K562 (cell line): ENCODE data around the gene XAB2. TPM values are rescaled to one million over a fixed set of nuclear protein-coding genes. Genes with fewer than 3 reads are reported as not detected.

ENCODE experiments used
- ARID1B ChIP-seq: fragments of 450-650 bp; IDR thresholded peaks from 2 replicates; pipeline ENCODE4 v1.6.1; 2016; ENCODE audit warnings: antibody characterized with exemption, mild to moderate bottlenecking, inconsistent platforms
- ARID3A ChIP-seq: IDR thresholded peaks from 2 replicates; pipeline ENCODE4 v1.6.1; 2012; ENCODE audit warnings: low read depth, low read length, improper control_type of control experiment, borderline replicate concordance
- ATF6 ChIP-seq: sonication (generic); formaldehyde crosslinking; IDR thresholded peaks from 2 replicates; pipeline ENCODE4 v1.4.0; 2020; ENCODE audit warnings: mild to moderate bottlenecking, missing genetic modification reagents
- CHD1 ChIP-seq: fragments of 200-600 bp; sonication (generic); IDR thresholded peaks from one replicate; pipeline ENCODE4 v1.6.1; 2012; ENCODE audit warnings: mild to moderate bottlenecking, moderate library complexity, low read length, inconsistent platforms
- DDX20 ChIP-seq: fragments of 450-650 bp; IDR thresholded peaks from 2 replicates; pipeline ENCODE4 v1.6.1; 2016; ENCODE audit warnings: missing genetic modification characterization, low read depth, mild to moderate bottlenecking, missing compliant biosample characterization, moderate library complexity
- HDGF ChIP-seq: fragments of 450-650 bp; IDR thresholded peaks from 2 replicates; pipeline ENCODE4 v1.6.1; 2016
- KLF1 ChIP-seq: fragments of 450-650 bp; IDR thresholded peaks from 2 replicates; pipeline ENCODE4 v1.6.1; 2016; ENCODE audit warnings: missing genetic modification characterization, missing compliant biosample characterization
- KLF13 ChIP-seq: fragments of 450-650 bp; IDR thresholded peaks from 2 replicates; pipeline ENCODE4 v1.6.1; 2016; ENCODE audit warnings: missing genetic modification characterization, low read depth, mild to moderate bottlenecking, missing compliant biosample characterization, moderate library complexity, borderline replicate concordance
- MAFK ChIP-seq: IDR thresholded peaks from 2 replicates; pipeline ENCODE4 v1.6.1; 2011; ENCODE audit warnings: low read length, improper control_type of control experiment
- NFIC ChIP-seq: fragments of 450-650 bp; IDR thresholded peaks from 2 replicates; pipeline ENCODE4 v1.6.1; 2017; ENCODE audit warnings: mild to moderate bottlenecking, inconsistent platforms
- RBM25 ChIP-seq: fragments of 200-400 bp; formaldehyde crosslinking; IDR thresholded peaks from 2 replicates; pipeline ENCODE4 v1.6.1; 2018; ENCODE audit warnings: low read length, low read depth, moderate library complexity; ENCODE audit not compliant: severe bottlenecking
- RCOR1 ChIP-seq, 2 experiments: IDR thresholded peaks; 2 replicates each; pipeline ENCODE4 v1.6.1; 2012; ENCODE audit warnings: low read depth in 2 of 2, low read length in 2 of 2, borderline replicate concordance in 1 of 2, improper control_type of control experiment in 1 of 2
- SMARCB1 ChIP-seq: IDR thresholded peaks from 2 replicates; pipeline ENCODE4 v1.6.1; 2011; ENCODE audit warnings: improper control_type of control experiment, low read depth; ENCODE audit not compliant: insufficient read length
- SRSF7 ChIP-seq: fragments of 200-400 bp; formaldehyde crosslinking; optimal IDR thresholded peaks from 2 replicates; pipeline ENCODE3; 2017; ENCODE audit warnings: mild to moderate bottlenecking, low read depth, low read length
- STAT5A ChIP-seq: IDR thresholded peaks from 2 replicates; pipeline ENCODE4 v1.6.1; 2012; ENCODE audit warnings: low read length, inconsistent platforms, borderline replicate concordance
- STAT5B ChIP-seq: fragments of 250-450 bp; sonication (Bioruptor Pico); IDR thresholded peaks from 2 replicates; pipeline ENCODE4 v1.8.0; 2021; ENCODE audit warnings: mild to moderate bottlenecking, inconsistent platforms
- TAF9B ChIP-seq: fragments of 450-650 bp; IDR thresholded peaks from 2 replicates; pipeline ENCODE4 v1.6.1; 2018; ENCODE audit warnings: mild to moderate bottlenecking; ENCODE audit not compliant: partially characterized antibody
- TGIF2 ChIP-seq: sonication (generic); formaldehyde crosslinking; IDR thresholded peaks from 2 replicates; pipeline ENCODE4 v1.8.1; 2022; ENCODE audit warnings: mild to moderate bottlenecking, missing genetic modification reagents, moderate library complexity
- ZKSCAN8 ChIP-seq: fragments of 200-800 bp; sonication (Bioruptor generic); IDR thresholded peaks from 2 replicates; pipeline ENCODE4 v1.6.1; 2016; ENCODE audit warnings: missing genetic modification characterization, missing compliant biosample characterization
- polyA plus RNA-seq, 8 experiments: library from polyadenylated mRNA; depleted of rRNA in 4 of 8; stranded (reverse) in 5 of 8; unstranded in 3 of 8; fragments of >200 nt; fragmentation: Nextera tagmentation in 2 of 8; fragmentation: Illumina TruSeq in 1 of 8; extraction: Ambion mirVana in 2 of 8; extraction: Trizol in 1 of 8; gene quantifications; 2 replicates each; pipeline versions ENCODE4 v1.2.1 to v1.2.3, GENCODE V29; 2011 to 2014; ENCODE audit warnings: inconsistent platforms in 1 of 8, missing spikeins in 1 of 8
- total RNA-seq, 7 experiments: library from RNA; depleted of rRNA in 6 of 7; stranded (reverse); fragments of >200 nt in 6 of 7; fragmentation: Illumina TruSeq in 2 of 7; extraction: Trizol in 2 of 7; gene quantifications; 2 replicates each; pipeline versions ENCODE4 v1.2.1 to v1.2.3, GENCODE V29; 2011 to 2021; ENCODE audit warnings: low replicate concordance in 1 of 7
- TF ChIP-seq, protein P1 (sequence below), 3 experiments: fragments of 200-800 bp in 1 of 3; fragments of 250-450 bp in 1 of 3; fragments of 450-650 bp in 1 of 3; sonication (Bioruptor Pico) in 1 of 3; sonication (Bioruptor generic) in 1 of 3; formaldehyde crosslinking in 1 of 3; IDR thresholded peaks; 2 replicates each; pipeline versions ENCODE4 v1.6.1 to v1.8.0; 2016 to 2022; ENCODE audit warnings: mild to moderate bottlenecking in 2 of 3, missing genetic modification characterization in 2 of 3, missing compliant biosample characterization in 1 of 3, moderate library complexity in 1 of 3

Gene XAB2
- total and polyA plus RNA-seq, 9 of the 15 experiments (the other 6 are each of a cell fraction or from before 2014, with no cell fraction given), result 0.21 to 58.3 (median 20.0) TPM

DNA sequence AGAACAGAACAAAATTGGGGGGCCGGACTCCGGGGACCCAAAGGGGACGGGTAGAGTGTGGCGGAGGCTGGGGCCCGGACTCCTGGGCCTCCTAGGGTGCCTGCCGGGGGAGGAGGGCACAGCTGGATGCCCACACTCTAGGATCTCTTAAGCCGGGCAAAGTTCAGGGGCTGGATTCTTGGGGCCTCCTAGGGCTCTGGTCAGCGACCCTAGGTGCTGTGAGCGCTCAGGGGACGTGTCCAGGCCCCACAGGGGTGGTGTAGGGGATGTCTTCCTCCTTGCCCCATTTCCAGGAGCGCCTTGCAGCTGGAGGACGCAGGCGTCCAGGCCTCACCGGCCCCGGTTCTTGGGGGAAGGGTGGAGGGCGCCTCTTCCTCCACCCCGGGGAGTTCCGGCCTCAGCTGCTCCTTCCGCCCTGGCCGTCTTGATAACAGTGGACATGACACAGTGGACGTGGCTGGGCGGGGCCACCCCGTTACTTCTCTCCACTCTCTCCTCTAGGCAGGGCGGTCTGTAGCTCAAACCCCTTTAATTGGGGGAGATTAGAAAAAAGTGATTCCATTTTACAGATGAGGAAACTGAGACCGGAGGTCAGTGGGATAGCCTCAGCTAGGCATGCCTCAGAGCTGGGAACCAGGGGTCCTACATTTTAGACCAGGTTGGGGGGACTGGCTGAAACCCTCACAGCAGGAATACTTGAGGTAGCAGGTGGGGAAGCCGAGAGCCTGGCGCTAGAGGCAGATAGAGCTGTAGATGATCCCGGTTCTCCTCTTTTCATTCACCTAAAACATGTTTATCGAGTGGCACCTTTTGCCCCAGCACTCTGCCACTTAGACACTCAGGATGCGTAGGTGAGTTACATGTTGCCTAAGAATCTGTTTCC, 8.3 kb upstream of the XAB2 start (continued):
- TF ChIP-seq STAT5B, result no peak
- no peak for TF ChIP-seq SMARCB1
- TF ChIP-seq TAF9B, result peak; percentile 19
- no peak for TF ChIP-seq STAT5A
- no peak for TF ChIP-seq ARID3A
- TF ChIP-seq DDX20 (tag), result no peak
- TF ChIP-seq CHD1, result peak; percentile 95
- TF ChIP-seq ATF6, result no peak
- TF ChIP-seq ARID1B, result peak; percentile 75
- peak; percentile 89 for TF ChIP-seq RBM25
- TF ChIP-seq ZKSCAN8 (CRISPR knock-in tag), result no peak
- no peak for TF ChIP-seq HDGF
- TF ChIP-seq KLF1, result 0 out of 2 replicates have a peak, but pooled peaks have one; percentile 27
- TF ChIP-seq, protein P1, sequence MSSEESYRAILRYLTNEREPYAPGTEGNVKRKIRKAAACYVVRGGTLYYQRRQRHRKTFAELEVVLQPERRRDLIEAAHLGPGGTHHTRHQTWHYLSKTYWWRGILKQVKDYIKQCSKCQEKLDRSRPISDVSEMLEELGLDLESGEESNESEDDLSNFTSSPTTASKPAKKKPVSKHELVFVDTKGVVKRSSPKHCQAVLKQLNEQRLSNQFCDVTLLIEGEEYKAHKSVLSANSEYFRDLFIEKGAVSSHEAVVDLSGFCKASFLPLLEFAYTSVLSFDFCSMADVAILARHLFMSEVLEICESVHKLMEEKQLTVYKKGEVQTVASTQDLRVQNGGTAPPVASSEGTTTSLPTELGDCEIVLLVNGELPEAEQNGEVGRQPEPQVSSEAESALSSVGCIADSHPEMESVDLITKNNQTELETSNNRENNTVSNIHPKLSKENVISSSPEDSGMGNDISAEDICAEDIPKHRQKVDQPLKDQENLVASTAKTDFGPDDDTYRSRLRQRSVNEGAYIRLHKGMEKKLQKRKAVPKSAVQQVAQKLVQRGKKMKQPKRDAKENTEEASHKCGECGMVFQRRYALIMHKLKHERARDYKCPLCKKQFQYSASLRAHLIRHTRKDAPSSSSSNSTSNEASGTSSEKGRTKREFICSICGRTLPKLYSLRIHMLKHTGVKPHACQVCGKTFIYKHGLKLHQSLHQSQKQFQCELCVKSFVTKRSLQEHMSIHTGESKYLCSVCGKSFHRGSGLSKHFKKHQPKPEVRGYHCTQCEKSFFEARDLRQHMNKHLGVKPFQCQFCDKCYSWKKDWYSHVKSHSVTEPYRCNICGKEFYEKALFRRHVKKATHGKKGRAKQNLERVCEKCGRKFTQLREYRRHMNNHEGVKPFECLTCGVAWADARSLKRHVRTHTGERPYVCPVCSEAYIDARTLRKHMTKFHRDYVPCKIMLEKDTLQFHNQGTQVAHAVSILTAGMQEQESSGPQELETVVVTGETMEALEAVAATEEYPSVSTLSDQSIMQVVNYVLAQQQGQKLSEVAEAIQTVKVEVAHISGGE (CRISPR knock-in tag; IDR thresholded peaks at IDR 0.05), result peak in 2 of 3 experiments; percentile 56 to 74; a peak in 4 of 6 replicates
- TF ChIP-seq NFIC, result peak; percentile 6
- 0 out of 2 replicates have a peak, but pooled peaks have one; percentile 53 for TF ChIP-seq TGIF2 (CRISPR knock-in tag)
- TF ChIP-seq RCOR1 (IDR thresholded peaks at IDR 0.05; ENCODE audit: borderline replicate concordance in 1 of 2, low read depth in 2 of 2, low read length in 2 of 2), result peak in 1 of 2 experiments; percentile 36; a peak in 1 of 4 replicates
- no peak for TF ChIP-seq SRSF7
- 0 out of 2 replicates have a peak, but pooled peaks have one; percentile 8 for TF ChIP-seq MAFK
- TF ChIP-seq KLF13 (tag), result no peak
